B cell (primary cell): ENCODE results near the gene COG5.

Experiments
- CTCF ChIP-seq: fragments of 200-600 bp; IDR thresholded peaks from one replicate; pipeline ENCODE4 v1.8.0; 2022; ENCODE audit warnings: antibody characterized with exemption, mild to moderate bottlenecking
- EZH2 ChIP-seq: IDR thresholded peaks from 2 replicates; pipeline ENCODE4 v1.6.1; 2012; ENCODE audit warnings: borderline replicate concordance, low read depth, mild to moderate bottlenecking, moderate library complexity, low read length; ENCODE audit not compliant: insufficient read depth, poor library complexity, severe bottlenecking

- no peak for TF ChIP-seq CTCF
- no peak for TF ChIP-seq EZH2
Observed at GRCh38 chr7:107169120-107170050, 394.3 kb downstream of the COG5 start.
